Pancreas (tissue), 10 donors: ENCODE results near the gene GAN. TPM values are rescaled to one million over a fixed set of nuclear protein-coding genes. Genes with fewer than 3 reads are reported as not detected.

ENCODE experiments used
- ATAC-seq, 4 donors: fragments of 200-7000 bp; cut with Tn5 transposase; one replicate each; pipeline versions ENCODE4 v1.8.0 to v1.9.1; 2020; ENCODE audit warnings: mild to moderate bottlenecking in 4 of 4, moderate library complexity in 4 of 4
- DNase-seq, 6 donors: peaks; one replicate each; pipeline ENCODE4 v3.0.0-alpha.2; 2020
- FAIRE-seq: peaks from 2 replicates; lab custom pipeline; 2012; peaks lifted over from hg19 to GRCh38; lab: Jason Lieb, UNC
- H3K27ac ChIP-seq, 4 donors: fragments of 200-600 bp; sonication (generic); 1 replicate in 3 of 4; 2 replicates in 1 of 4; pipeline versions ENCODE4 v1.5.0 to v1.8.0; 2020
- H3K27me3 ChIP-seq, 4 donors: fragments of 200-600 bp; one replicate each; pipeline ENCODE4 v1.8.0; 2021
- H3K36me3 ChIP-seq, 3 donors: fragments of 200-600 bp; sonication (generic) in 1 of 3; one replicate each; pipeline versions ENCODE4 v1.5.0 to v1.8.0; 2020 to 2021
- H3K4me1 ChIP-seq, 3 donors: fragments of 200-600 bp; one replicate each; pipeline ENCODE4 v1.8.0; 2021
- H3K4me3 ChIP-seq, 4 donors: fragments of 200-600 bp; sonication (generic) in 2 of 4; one replicate each; pipeline versions ENCODE4 v1.5.0 to v1.8.0; 2020 to 2021
- H3K9me3 ChIP-seq, 4 donors: fragments of 200-600 bp; one replicate each; pipeline ENCODE4 v1.8.0; 2021
- CTCF ChIP-seq, 4 donors: fragments of 200-600 bp; sonication (generic) in 3 of 4; IDR thresholded peaks; one replicate each; pipeline versions ENCODE4 v1.5.0 to v1.8.0; 2021; ENCODE audit warnings: antibody characterized with exemption in 4 of 4
- WGBS, 2 donors: extraction: QIAGEN DNeasy Blood & Tissue Kit; methylation state at CpG; one replicate each; pipeline ENCODE4 v1.1.7; 2013; 5-methylcytosine and 5-hydroxymethylcytosine counted together
- intact Hi-C, 3 donors: fragments of 100-400 bp; cut with DNase I; formaldehyde crosslinking; loops; one replicate each; pipeline versions ENCODE4 v1.11.1 to v1.14.2; 2022
- polyA plus RNA-seq, 2 donors: library from polyadenylated mRNA; stranded (reverse); fragments of 200-250 nt; gene quantifications; one replicate each; pipeline ENCODE4 v1.2.3, GENCODE V29; 2013
- total RNA-seq, 6 donors: library from RNA; stranded (reverse); fragmentation: NEBNext Ultra II Directional in 4 of 6; extraction: Animal tissue kit (Norgen Biotek cat#: 25700) in 4 of 6; gene quantifications; one replicate each; pipeline versions ENCODE4 v1.2.1 to v1.2.4, GENCODE V29; 2021 to 2023
- donor health status: healthy with polysubstance abuse.
- donor health status: DM: no; HTN: no; CAD: no; lungs with moderate emphysema.
- donor health status: DM: no; HTN: no; CAD: no.
- donor health status: control.
- donor health status: control.
- donor health status: Bipolar disorder and iron deficiency.
- donor health status: DM: yes; HTN: yes; CAD: no.
- donor health status: DM: no; HTN: no; CAD: no.
- donor health status: DM: no; HTN: no; CAD: no.
- donor health status: DM: yes; HTN: yes; CAD: no.

GAN gene
- total and polyA plus RNA-seq, 8 donors = 0.68 to 4.8 (median 3.8) TPM

DNA sequence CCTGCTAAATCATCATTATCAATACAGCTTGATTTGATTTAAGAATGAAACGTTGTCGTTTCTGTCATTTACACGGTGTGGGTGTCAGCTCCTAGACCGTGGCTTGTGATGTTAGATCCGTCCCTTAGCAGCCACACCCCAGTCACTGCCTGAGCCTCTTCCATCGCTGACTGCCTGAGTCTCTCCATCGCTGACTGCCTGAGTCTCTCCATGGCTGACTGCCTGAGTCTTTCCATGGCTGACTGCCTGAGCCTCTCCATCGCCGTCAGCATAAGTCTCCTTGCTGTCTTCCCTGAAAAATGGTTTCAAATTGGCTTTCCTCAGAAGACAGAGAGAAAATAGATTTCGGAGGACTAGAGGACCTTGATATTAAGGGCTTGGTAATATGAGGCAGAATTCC is 76.1 kb downstream of the GAN start:
- intact Hi-C loops = loop anchor here in 1 of 3 donors (10.0 kb wide), 1 partner anchor 314 kb away; no protein-coding TSS in a partner anchor
- no peaks in the 10 kb centered on the region for H3K4me1 ChIP-seq
- ATAC-seq = no peak
- FAIRE-seq = no peak
- H3K36me3 ChIP-seq = no peaks in the 10 kb centered on the region
- no peaks in the 10 kb centered on the region for H3K27me3 ChIP-seq
- H3K9me3 ChIP-seq = no peaks in the 10 kb centered on the region
- 88 to 94% methylated on average over 10 of the region's 10 CpGs for WGBS, 2 donors
- no peak overlapping the region for H3K27ac ChIP-seq
- no peak overlapping the region for H3K4me3 ChIP-seq
- DNase-seq = no peak
- TF ChIP-seq CTCF (IDR thresholded peaks at IDR 0.05) = no peak

GRCh38 chr16:81392011-81392410 is 77.2 kb downstream of the GAN start:
- 92 to 99% methylated on average over 6 of the region's 6 CpGs for WGBS, 2 donors
- H3K4me3 ChIP-seq = no peak overlapping the region
- DNase-seq (no peak), ATAC-seq (no peak), FAIRE-seq (no peak)
- intact Hi-C loops = loop anchor here in 1 of 3 donors (10.0 kb wide), 1 partner anchor 313 kb away; no protein-coding TSS in a partner anchor
- no peak for TF ChIP-seq CTCF (IDR thresholded peaks at IDR 0.05)
- no peaks in the 10 kb centered on the region for H3K9me3 ChIP-seq
- no peak overlapping the region for H3K27ac ChIP-seq
- H3K27me3 ChIP-seq = no peaks in the 10 kb centered on the region
- H3K4me1 ChIP-seq = no peaks in the 10 kb centered on the region
- H3K36me3 ChIP-seq = no peaks in the 10 kb centered on the region

DNA sequence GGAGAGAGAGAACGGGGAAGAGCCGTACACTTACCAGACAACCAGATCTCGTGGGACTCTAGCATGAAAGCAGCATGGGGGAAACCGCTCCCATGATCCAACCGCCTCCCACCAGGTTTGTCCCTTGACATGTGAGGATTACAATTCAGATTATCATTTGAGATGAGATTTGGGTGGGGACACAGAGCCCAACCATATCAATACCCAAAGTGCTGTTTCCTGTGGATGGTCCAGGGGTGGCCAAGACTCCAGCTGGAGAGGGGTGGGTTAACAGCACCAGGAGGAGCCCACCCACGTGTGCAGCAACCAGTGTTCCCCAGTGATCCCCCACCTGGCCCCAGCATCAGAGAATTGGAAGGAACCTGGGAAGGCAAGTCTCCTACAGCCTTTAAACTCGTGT is 79.7 kb downstream of the GAN start:
- H3K4me3 ChIP-seq = no peak overlapping the region
- no peak for TF ChIP-seq CTCF (IDR thresholded peaks at IDR 0.05)
- ATAC-seq (no peak), DNase-seq (no peak), FAIRE-seq (no peak)
- no peaks in the 10 kb centered on the region for H3K27me3 ChIP-seq
- intact Hi-C loops = loop anchor here in 1 of 3 donors (10.0 kb wide), 1 partner anchor 310 kb away; no protein-coding TSS in a partner anchor
- H3K4me1 ChIP-seq = no peaks in the 10 kb centered on the region
- H3K27ac ChIP-seq = no peak overlapping the region
- 81 to 84% methylated on average over 7 of the region's 7 CpGs for WGBS, 2 donors
- H3K36me3 ChIP-seq = no peaks in the 10 kb centered on the region
- H3K9me3 ChIP-seq = no peaks in the 10 kb centered on the region

DNA sequence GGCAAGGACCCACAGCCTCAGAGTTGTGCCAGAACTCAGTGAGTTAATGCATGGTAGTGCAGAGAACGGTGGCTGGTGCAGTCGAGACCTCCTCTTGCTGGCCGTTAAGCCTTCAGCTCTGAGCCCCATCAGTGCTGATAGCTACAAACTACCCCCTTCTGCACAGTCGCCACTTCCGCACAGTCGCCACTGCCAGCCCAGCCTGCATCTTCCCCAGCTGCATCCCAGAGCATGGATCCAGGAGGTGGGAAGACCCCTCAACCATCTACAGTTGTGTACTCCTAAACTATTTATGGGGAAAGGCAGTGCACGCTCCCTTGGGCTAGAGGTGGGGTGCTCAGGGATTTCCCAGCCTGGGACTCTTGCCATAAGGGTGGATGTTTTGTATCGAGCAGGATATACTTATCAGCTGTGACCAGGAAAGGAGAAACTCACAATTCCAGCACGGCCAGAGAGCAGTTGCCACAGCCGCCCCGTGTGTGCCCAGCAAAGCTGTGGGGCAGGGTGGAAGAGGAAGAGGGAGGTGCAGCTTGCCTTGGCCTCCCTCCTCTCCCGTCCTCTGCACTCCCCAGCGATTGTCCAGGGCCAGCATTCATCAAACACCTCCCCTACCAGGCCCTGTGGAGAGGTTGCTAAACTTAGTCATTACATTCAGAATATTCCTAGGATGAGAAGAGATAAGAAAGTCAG is 80.3 kb downstream of the GAN start:
- 56 to 58% methylated on average over 12 to 13 of the region's 13 CpGs for WGBS, 2 donors
- Histone ChIP-seq H3K4me1 (no peaks in the 10 kb centered on the region), H3K9me3 (no peaks in the 10 kb centered on the region), H3K27ac (no peak overlapping the region), H3K36me3 (no peaks in the 10 kb centered on the region), H3K27me3 (no peaks in the 10 kb centered on the region), H3K4me3 (no peak overlapping the region)
- DNase-seq (no peak), ATAC-seq (peak in 3 of 4 donors; percentile 40 to 51 (median 44)), FAIRE-seq (no peak)
- TF ChIP-seq CTCF (IDR thresholded peaks at IDR 0.05) = no peak
- intact Hi-C loops = loop anchor here in 1 of 3 donors (10.0 kb wide), 1 partner anchor 310 kb away; no protein-coding TSS in a partner anchor
